H7 (cell line): Measurements from ENCODE around the gene LENG9. TPM values are rescaled to one million over a fixed set of nuclear protein-coding genes. Genes with fewer than 3 reads are reported as not detected.
"Not testable (repeated sequence)": the region's sequence is repeated elsewhere in the genome, so short reads cannot be mapped to it uniquely, and the experiment has no call there.

ENCODE experiments used
- DNase-seq: peaks from one replicate; pipeline ENCODE4 v3.0.0; 2012
- H3K27me3 ChIP-seq: 2 replicates; pipeline ENCODE4 v1.6.0; 2011; ENCODE audit warnings: mild to moderate bottlenecking, low read length; ENCODE audit not compliant: control insufficient read depth, insufficient read depth
- H3K36me3 ChIP-seq: replicated peaks from 2 replicates; pipeline ENCODE4 v1.5.1; 2011; ENCODE audit warnings: low read length; ENCODE audit not compliant: control insufficient read depth, insufficient read depth
- H3K4me3 ChIP-seq: 2 replicates; pipeline ENCODE4 v1.5.1; 2011; ENCODE audit warnings: low read depth, mild to moderate bottlenecking, control low read depth, low read length, moderate library complexity; ENCODE audit not compliant: insufficient read depth
- total RNA-seq: library from RNA; depleted of rRNA; stranded (reverse); fragments of >200 nt; shearing (Covaris generic); gene quantifications from 2 replicates; pipeline ENCODE4 v1.2.3, GENCODE V29; 2014; rRNA removed

Gene LENG9
- 3.5 and 7.9 TPM in 2 replicates for total RNA-seq

GRCh38 chr19:54463531-54464043 lies at the start of gene LENG9:
TSS of gene LENG9 (minus strand) at chr19:54463778. CDS start at chr19:54463526, 252 bp downstream.
- Histone ChIP-seq H3K27me3 (peaks cover 7% of the 10 kb centered on the region), H3K4me3 (peak within 1 kb of the TSS; percentile 77), H3K36me3 (peaks cover 8% of the 10 kb centered on the region)
- DNase-seq, result peak; percentile 95

DNA sequence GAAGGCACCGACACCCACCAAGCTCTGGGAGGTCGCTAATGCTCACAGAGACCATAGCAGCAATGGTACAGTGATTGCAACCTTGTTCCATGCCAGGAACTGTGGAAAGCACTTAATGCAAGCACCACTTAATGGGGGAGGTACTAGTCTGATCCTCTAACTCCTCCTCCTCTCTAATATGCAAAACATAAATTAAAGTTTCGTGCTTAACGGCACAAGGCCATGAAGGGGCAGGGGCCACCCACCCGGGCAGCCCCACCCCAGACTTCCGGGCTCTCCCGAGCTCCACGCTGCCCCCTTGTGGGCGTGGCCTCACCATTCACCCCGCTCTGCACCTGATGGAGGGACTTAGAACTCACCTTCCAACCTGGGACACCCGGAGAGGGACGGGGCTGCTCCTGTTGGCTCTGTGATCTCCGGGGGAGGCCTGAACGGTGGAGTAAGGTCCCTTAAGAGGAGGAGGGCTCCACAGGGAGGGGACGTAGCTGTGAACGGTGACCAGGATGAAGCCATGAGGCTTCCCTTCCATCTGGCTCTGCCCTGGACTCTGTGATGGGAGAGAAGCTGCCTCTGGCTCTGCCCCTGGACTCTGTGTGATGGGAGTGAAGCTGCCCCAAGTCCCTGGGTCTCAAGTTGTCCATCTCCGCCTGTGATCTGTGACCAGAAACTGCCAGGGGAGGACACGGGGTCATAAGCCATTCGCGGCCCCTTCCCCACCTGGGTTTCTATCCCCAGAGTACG lies 45.8 kb upstream of the LENG9 start:
- not testable (repeated sequence) for DNase-seq, H3K36me3 ChIP-seq, H3K4me3 ChIP-seq, H3K27me3 ChIP-seq

DNA sequence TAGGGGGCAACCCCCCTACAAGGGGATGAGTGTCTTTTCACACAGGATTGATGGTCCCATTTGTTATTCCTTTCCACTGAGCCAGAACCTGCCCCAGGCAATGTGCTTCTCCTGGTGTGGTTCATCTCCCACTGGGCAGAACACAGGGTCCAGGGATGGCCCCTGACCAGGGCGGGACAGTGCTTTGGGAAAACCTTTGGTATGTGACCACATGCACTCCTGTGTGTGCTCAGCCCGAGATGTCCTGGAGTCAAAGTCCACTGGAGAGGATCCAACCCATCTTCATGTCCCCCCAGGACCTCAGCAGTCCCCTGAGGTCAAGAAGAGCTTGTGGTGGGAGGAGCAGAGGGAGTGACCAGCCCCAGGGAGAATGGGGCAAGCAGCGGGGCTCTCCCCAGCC lies 44.9 kb upstream of the LENG9 start:
- H3K36me3 ChIP-seq, DNase-seq, H3K4me3 ChIP-seq, H3K27me3 ChIP-seq: not testable (repeated sequence)

- no peak for DNase-seq
- Histone ChIP-seq H3K27me3 (no peaks in the 10 kb centered on the region), H3K36me3 (no peaks in the 10 kb centered on the region), H3K4me3 (no peak overlapping the region)
These were observed 44.2 kb upstream of the LENG9 start for GRCh38 chr19:54507824-54508223.

DNA sequence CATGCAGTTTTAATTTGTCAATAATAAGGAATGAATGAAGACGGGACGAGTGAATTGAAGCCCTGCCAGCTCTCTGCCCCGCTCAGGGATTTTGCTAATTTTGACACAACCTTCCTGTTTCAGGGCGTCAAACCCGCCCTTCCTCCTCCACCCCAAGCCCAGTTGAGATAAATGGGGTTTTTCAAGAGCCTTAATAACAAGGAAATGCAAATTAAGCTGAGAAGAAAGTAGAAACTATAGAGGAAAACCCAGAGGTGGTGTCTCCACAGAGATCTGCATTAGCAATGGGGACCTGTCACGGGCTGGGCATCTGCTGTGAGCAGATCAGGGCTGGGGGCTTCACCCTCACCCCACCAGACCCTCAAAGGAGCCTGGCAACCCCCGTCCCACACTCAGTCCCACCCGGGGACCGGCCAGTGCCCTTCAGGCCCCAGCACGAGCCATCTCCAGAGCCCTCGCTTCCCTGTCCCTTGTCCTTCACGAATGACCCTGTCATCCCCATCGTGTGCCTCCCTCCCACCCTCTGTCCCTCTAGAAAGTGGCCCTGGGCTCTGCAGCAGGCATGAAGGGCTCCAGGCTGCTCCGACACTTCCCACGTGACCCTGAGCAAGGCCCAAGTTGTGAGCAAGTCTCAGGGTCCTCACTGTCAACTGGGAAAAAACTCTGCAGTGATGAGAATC lies 43.6 kb upstream of the LENG9 start:
- not testable (repeated sequence) for DNase-seq, H3K27me3 ChIP-seq, H3K4me3 ChIP-seq, H3K36me3 ChIP-seq

DNA sequence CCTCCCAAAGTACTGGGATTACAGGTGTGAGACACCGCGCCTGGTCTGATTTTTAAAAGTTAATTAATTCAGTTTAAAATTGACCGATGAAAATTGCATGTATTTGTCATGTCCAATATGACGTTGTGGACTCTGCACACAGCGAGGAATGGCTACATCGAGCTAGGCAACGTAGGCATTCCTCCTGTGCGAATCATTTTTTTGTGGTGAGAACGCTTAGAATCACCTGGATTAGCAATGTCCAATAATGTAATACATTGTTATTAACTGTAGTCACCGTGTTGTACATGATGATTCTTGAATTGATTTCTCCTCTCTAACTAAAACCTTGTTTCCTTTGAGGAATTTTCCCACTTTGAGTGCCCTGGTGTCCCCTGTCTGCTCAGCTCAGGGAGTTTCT lies 42.5 kb upstream of the LENG9 start:
- no peak for DNase-seq
- Histone ChIP-seq H3K36me3 (no peaks in the 10 kb centered on the region), H3K4me3 (no peak overlapping the region), H3K27me3 (no peaks in the 10 kb centered on the region)

DNA sequence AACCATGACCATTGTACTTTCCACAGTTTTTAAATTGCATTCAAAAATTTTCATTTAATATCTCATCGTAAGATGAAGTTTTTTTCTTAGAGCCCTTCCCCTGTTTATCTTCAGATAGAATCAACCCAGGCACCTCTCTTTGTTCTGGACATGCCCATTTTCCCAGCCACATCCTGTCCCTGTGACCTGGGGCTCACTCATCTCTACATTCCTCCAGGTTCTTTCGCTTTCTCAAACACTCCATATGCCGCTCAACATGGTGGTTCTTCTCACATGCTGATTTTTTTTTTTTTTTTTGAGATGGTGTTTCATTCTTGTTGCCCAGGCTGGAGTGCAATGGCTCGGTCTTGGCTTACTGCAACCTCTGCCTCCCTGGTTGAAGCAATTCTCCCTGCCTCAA lies 42.0 kb upstream of the LENG9 start:
- not testable (repeated sequence) for DNase-seq, H3K27me3 ChIP-seq, H3K4me3 ChIP-seq, H3K36me3 ChIP-seq

GRCh38 chr19:54502518-54503048 lies 39.0 kb upstream of the LENG9 start, which contains the start of gene LAIR2:
TSS of gene LAIR2 (plus strand) at chr19:54502831. CDS start at chr19:54502919, 88 bp downstream.
- DNase-seq, result no peak
- no peaks in the 10 kb centered on the region for H3K36me3 ChIP-seq
- no peak within 1 kb of the TSS for H3K4me3 ChIP-seq
- H3K27me3 ChIP-seq, result no peaks in the 10 kb centered on the region

DNA sequence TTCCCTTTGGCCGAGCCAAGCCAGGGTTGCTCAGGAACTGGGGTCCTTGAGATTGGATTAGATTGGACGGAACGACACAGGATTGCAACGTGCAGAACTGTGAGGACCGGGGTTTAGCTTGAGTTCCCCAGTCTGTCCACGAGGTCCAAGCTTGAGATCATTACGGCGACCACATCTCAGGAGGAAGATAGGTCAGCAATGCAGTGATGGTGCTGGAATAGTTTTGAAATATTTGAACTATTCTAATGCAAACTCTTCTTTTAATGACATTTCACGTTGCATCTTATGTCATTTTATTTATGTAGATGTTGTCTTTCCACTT lies 34.8 kb upstream of the LENG9 start:
- not testable (repeated sequence) for H3K4me3 ChIP-seq, H3K27me3 ChIP-seq, H3K36me3 ChIP-seq, DNase-seq

DNA sequence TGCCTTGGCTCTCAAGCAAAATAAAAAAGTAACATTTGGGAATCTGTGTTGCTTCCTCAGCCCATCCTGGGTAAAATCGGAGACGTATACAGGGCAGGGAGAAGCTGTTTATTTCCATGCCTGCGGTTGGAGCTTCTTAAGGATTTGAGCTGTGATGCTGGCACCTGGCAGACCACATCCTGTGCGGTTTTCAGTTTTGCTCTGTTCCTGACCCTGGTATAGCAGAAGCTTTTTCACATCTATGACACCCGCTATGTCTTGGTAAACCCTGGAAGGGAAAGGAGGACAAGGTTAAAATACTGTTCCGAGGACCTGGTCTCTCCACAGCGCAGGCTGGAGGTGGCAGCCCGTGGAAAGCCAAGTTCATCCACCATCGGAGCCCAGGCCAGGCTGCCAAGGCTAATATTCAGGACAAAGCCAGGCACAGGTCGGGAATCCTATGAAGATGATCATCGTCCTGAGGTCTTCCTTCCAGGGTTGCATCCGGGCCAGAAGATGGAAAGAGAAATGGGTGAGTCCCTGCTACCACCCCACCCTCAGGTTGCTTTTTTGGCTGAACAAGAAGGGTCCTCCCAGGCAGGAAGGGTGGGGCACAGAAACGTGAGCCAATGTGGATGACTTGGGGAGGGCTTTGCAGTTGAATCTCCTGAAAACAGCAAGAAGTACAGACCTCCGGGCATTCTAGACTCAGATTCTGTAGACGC lies 34.3 kb upstream of the LENG9 start:
- not testable (repeated sequence) for H3K4me3 ChIP-seq, DNase-seq, H3K36me3 ChIP-seq, H3K27me3 ChIP-seq

DNA sequence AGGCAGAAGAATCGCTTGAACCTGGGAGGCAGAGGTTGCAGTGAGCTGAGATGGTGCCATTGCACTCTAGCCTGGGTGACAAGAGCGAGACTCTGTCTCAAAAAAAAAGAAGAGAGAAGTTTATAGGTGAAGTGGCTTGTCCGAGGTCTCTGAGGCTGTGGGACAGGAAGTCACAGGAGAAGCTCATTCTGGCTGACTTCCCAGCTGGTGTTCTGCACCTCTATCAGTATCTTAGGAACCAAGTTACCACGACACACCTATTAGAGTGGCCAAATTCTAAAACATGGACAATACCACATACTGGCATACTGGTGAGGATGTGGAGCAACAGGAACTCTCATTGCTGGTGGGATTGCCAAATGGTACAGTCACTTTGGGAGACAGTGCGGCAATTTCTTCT lies 31.7 kb upstream of the LENG9 start:
- not testable (repeated sequence) for H3K27me3 ChIP-seq, H3K4me3 ChIP-seq, DNase-seq, H3K36me3 ChIP-seq

DNA sequence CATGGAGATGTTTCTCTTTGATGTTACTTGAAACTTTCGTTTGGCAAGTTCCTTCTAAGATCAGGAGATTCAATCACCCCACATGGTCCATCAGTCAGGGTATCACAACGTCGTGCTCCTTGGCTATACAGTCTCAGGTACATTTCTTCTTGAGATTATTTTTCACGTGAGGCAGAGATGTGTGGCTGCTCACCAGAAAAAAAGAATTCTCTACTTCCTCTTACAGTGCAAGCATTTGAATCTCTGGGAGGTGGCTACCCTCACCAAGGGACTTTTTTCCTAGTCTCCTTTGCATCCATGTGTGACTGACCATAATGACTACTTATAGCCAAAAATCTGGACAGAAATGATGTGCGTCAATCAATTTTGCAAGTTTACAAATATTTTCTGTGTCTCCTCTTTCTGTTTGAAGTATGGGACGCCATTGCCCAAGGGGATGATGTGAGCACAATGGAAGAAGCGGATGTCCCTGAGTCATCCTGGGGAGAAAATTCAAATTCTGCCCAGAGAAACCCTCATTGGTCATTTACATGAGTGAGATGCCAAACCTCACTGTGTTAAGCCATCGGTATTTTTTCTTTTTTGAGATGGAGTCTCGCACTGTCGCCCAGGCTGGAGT lies 30.5 kb upstream of the LENG9 start:
- Histone ChIP-seq H3K36me3 (no peaks in the 10 kb centered on the region), H3K4me3 (no peak overlapping the region), H3K27me3 (no peaks in the 10 kb centered on the region)
- no peak for DNase-seq

DNA sequence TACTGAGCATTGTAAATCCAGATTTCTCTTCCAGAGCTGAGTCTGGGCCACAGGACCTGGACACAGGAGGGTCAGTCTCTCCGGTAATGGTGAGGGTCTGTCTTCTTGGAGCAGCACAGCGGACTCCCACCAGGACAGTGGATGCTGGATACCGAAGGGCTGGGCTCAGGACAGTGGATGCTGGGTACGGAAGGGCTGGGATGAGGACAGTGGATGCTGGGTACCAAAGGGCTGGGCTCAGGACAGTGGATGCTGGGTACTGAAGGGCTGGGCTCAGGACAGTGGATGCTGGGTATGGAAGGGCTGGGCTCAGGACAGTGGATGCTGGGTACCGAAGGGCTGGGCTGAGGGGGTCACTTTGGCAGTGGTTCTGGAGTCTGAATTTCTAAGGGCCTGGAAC lies 29.5 kb upstream of the LENG9 start:
- H3K36me3 ChIP-seq, H3K4me3 ChIP-seq, DNase-seq, H3K27me3 ChIP-seq: not testable (repeated sequence)

DNA sequence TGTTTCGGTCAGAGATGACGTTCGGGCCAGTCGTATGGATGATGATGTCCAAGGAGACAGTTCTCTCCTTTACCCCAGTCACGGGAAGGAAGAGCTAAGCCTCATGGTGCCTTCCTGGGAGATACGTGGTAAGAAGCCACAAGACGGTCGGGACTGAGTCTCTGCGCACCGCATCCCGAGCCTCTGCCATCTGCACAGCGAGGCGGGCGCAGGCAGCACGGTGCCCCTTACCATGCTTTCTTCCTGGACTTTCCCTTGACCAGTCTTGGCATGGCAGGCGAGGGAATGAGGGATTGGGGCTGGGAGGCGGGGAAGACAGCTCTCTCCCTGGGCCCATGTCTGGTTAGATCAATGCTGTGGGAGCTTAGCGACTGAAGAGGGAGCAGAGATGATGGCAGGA lies 29.0 kb upstream of the LENG9 start:
- Histone ChIP-seq H3K4me3 (no peak overlapping the region), H3K27me3 (no peaks in the 10 kb centered on the region), H3K36me3 (no peaks in the 10 kb centered on the region)
- DNase-seq, result no peak
